Measurements from ENCODE around the gene FBXO28. TPM values are rescaled to one million over a fixed set of nuclear protein-coding genes. Genes with fewer than 3 reads are reported as not detected.

The FBXO28 gene
- total and polyA plus RNA-seq, 8 donors, result 4.9 to 14.9 (median 11.0) TPM

GRCh38 chr1:224159541-224159940, 45.6 kb downstream of the FBXO28 start:
- peaks cover 0 to 9% (median 4%) of the 10 kb centered on the region in 3 donors for H3K36me3 ChIP-seq
- ATAC-seq, result no peak
- no peak for TF ChIP-seq CTCF (IDR thresholded peaks at IDR 0.05)
- H3K27ac ChIP-seq, result no peak overlapping the region
- H3K4me1 ChIP-seq, result no peaks in the 10 kb centered on the region
- no peak for DNase-seq
- WGBS, 2 donors, result 73 to 74% methylated on average over 6 of the region's 6 CpGs
- no peak overlapping the region for H3K4me3 ChIP-seq
- intact Hi-C loops (cut with DNase I), result no loop called here
- no peaks in the 10 kb centered on the region for H3K27me3 ChIP-seq
- no peak for FAIRE-seq
- H3K9me3 ChIP-seq, result no peaks in the 10 kb centered on the region

- H3K36me3 ChIP-seq, result peaks cover 0 to 9% (median 4%) of the 10 kb centered on the region in 3 donors
- intact Hi-C loops (cut with DNase I), result no loop called here
- H3K4me3 ChIP-seq, result no peak overlapping the region
- H3K9me3 ChIP-seq, result no peaks in the 10 kb centered on the region
- no peak overlapping the region for H3K27ac ChIP-seq
- FAIRE-seq (no peak), ATAC-seq (no peak), DNase-seq (no peak)
- TF ChIP-seq CTCF (IDR thresholded peaks at IDR 0.05), result no peak
- H3K27me3 ChIP-seq, result no peaks in the 10 kb centered on the region
- H3K4me1 ChIP-seq, result no peaks in the 10 kb centered on the region
- 90 to 93% methylated on average over 9 of the region's 9 CpGs for WGBS, 2 donors
These were observed 46.3 kb downstream of the FBXO28 start for GRCh38 chr1:224160171-224160682.

GRCh38 chr1:224162768-224163167, 48.9 kb downstream of the FBXO28 start:
- WGBS, 2 donors, result 97% methylated on average over 8 of the region's 8 CpGs
- Histone ChIP-seq H3K4me1 (no peaks in the 10 kb centered on the region), H3K4me3 (no peak overlapping the region), H3K36me3 (no peaks in the 10 kb centered on the region), H3K27me3 (no peaks in the 10 kb centered on the region), H3K9me3 (no peaks in the 10 kb centered on the region), H3K27ac (no peak overlapping the region)
- ATAC-seq, result no peak
- FAIRE-seq, result no peak
- DNase-seq, result no peak
- TF ChIP-seq CTCF (IDR thresholded peaks at IDR 0.05), result no peak
- intact Hi-C loops (cut with DNase I), result no loop called here

GRCh38 chr1:224163311-224163710, 49.4 kb downstream of the FBXO28 start:
- 69 to 87% methylated on average over 2 of the region's 2 CpGs for WGBS, 2 donors
- H3K36me3 ChIP-seq, result no peaks in the 10 kb centered on the region
- no peaks in the 10 kb centered on the region for H3K27me3 ChIP-seq
- no peaks in the 10 kb centered on the region for H3K4me1 ChIP-seq
- DNase-seq, result no peak
- H3K9me3 ChIP-seq, result no peaks in the 10 kb centered on the region
- no peak overlapping the region for H3K4me3 ChIP-seq
- intact Hi-C loops (cut with DNase I), result no loop called here
- FAIRE-seq, result no peak
- ATAC-seq, result no peak
- H3K27ac ChIP-seq, result no peak overlapping the region
- TF ChIP-seq CTCF (IDR thresholded peaks at IDR 0.05), result no peak

- Histone ChIP-seq H3K9me3 (no peaks in the 10 kb centered on the region), H3K27me3 (no peaks in the 10 kb centered on the region), H3K4me3 (no peak overlapping the region), H3K36me3 (no peaks in the 10 kb centered on the region), H3K27ac (peak overlapping the region in 2 of 4 donors; percentile 39 to 44), H3K4me1 (peaks cover 0 to 3% (median 0%) of the 10 kb centered on the region in 3 donors)
- FAIRE-seq (no peak), ATAC-seq (peak in 3 of 4 donors; percentile 57 to 88 (median 87)), DNase-seq (peak in 1 of 6 donors; percentile 33)
- 53 to 62% methylated on average over 5 of the region's 5 CpGs for WGBS, 2 donors
- no peak for TF ChIP-seq CTCF (IDR thresholded peaks at IDR 0.05)
- intact Hi-C loops (cut with DNase I), result no loop called here
These were observed 55.0 kb downstream of the FBXO28 start for GRCh38 chr1:224168859-224169380.
